CD4-positive, alpha-beta T cell treated with Interleukin-15 for 4 hours (primary cell): ENCODE measurements around the gene CS.
"Not testable (repeated sequence)": the region's sequence is repeated elsewhere in the genome, so short reads cannot be mapped to it uniquely, and the experiment has no call there.

Source experiments
- DNase-seq: peaks from one replicate; pipeline ENCODE4 v3.0.0-alpha.2; 2020; ENCODE audit warnings: low spot score

The CS gene

GRCh38 chr12:56280849-56281248 lies 19.3 kb downstream of the CS start:
- no peak for DNase-seq

- no peak for DNase-seq
These were observed 21.2 kb downstream of the CS start for GRCh38 chr12:56278905-56279304.

- DNase-seq, result no peak
These were observed 25.8 kb downstream of the CS start for GRCh38 chr12:56274299-56274698.

GRCh38 chr12:56272468-56272867 lies 27.7 kb downstream of the CS start:
- not testable (repeated sequence) for DNase-seq

- no peak for DNase-seq
These were observed 29.1 kb downstream of the CS start for GRCh38 chr12:56271031-56271430.

- no peak for DNase-seq
These were observed 32.6 kb downstream of the CS start for GRCh38 chr12:56267443-56268071.

- peak; percentile 86 for DNase-seq
These were observed 33.3 kb downstream of the CS start, which contains the start of gene COQ10A for GRCh38 chr12:56266693-56267442. Gene COQ10A (plus strand): TSS chr12:56266942. CDS start chr12:56267119, 177 bp downstream.

GRCh38 chr12:56266068-56266692 lies 34.0 kb downstream of the CS start:
- DNase-seq, result not testable (repeated sequence)

GRCh38 chr12:56262955-56263354 lies 37.2 kb downstream of the CS start:
- DNase-seq, result not testable (repeated sequence)

- no peak for DNase-seq
These were observed 38.5 kb downstream of the CS start for GRCh38 chr12:56261503-56262232.

GRCh38 chr12:56260921-56261320 lies 39.2 kb downstream of the CS start:
- no peak for DNase-seq

GRCh38 chr12:56260380-56260779 lies 39.8 kb downstream of the CS start:
- no peak for DNase-seq

GRCh38 chr12:56258820-56259183 lies 41.3 kb downstream of the CS start:
- DNase-seq, result no peak

- DNase-seq, result peak; percentile 72
These were observed 41.9 kb downstream of the CS start, which contains the start of gene ANKRD52 for GRCh38 chr12:56258068-56258819. Gene ANKRD52 (minus strand): TSS chr12:56258384. CDS start chr12:56258269, 115 bp downstream.

GRCh38 chr12:56257491-56258067 lies 42.6 kb downstream of the CS start:
- DNase-seq, result no peak

GRCh38 chr12:56257071-56257470 lies 43.1 kb downstream of the CS start:
- DNase-seq, result no peak

GRCh38 chr12:56256326-56256960 lies 43.7 kb downstream of the CS start:
- DNase-seq, result no peak

GRCh38 chr12:56255671-56256070 lies 44.5 kb downstream of the CS start:
- DNase-seq, result no peak

- DNase-seq, result no peak
These were observed 47.0 kb downstream of the CS start for GRCh38 chr12:56253091-56253490.

GRCh38 chr12:56252649-56253048 lies 47.5 kb downstream of the CS start:
- no peak for DNase-seq

- DNase-seq, result no peak
These were observed 51.4 kb downstream of the CS start for GRCh38 chr12:56248711-56249110.
